Uterus (tissue), 4 donors: Measurements from ENCODE around the gene HDAC4. TPM values are rescaled to one million over a fixed set of nuclear protein-coding genes. Genes with fewer than 3 reads are reported as not detected.

Source experiments
- DNase-seq, 2 donors: peaks; one replicate each; pipeline ENCODE4 v3.0.0-alpha.2; 2019 to 2020
- H3K27ac ChIP-seq, 2 donors: fragments of 200-600 bp; sonication (generic); 1 replicate in 1 of 2; 2 replicates in 1 of 2; pipeline ENCODE4 v1.5.1; 2016 to 2018
- H3K27me3 ChIP-seq, 2 donors: fragments of 200-600 bp; sonication (generic); one replicate each; pipeline ENCODE4 v1.5.1; 2018 to 2019; ENCODE audit warnings: control low read depth in 1 of 2
- H3K36me3 ChIP-seq, 2 donors: fragments of 200-600 bp; sonication (generic); one replicate each; pipeline ENCODE4 v1.5.1; 2019; ENCODE audit warnings: control low read depth in 1 of 2
- H3K4me1 ChIP-seq, 2 donors: fragments of 200-600 bp; sonication (generic); one replicate each; pipeline ENCODE4 v1.5.1; 2018 to 2019; ENCODE audit warnings: control low read depth in 1 of 2
- H3K4me3 ChIP-seq, 2 donors: fragments of 200-600 bp; sonication (generic); 1 replicate in 1 of 2; 2 replicates in 1 of 2; pipeline ENCODE4 v1.5.1; 2018 to 2019; ENCODE audit warnings: mild to moderate bottlenecking in 1 of 2
- H3K9me3 ChIP-seq, 2 donors: fragments of 200-600 bp; sonication (generic); one replicate each; pipeline ENCODE4 v1.5.1; 2019; ENCODE audit warnings: control low read depth in 1 of 2
- CTCF ChIP-seq, 4 experiments: fragments of 200-600 bp in 2 of 4; fragments of 450-650 bp in 2 of 4; sonication (generic) in 2 of 4; IDR thresholded peaks; one replicate each; pipeline ENCODE4 v1.5.1; 2016 to 2019; ENCODE audit warnings: antibody characterized with exemption in 4 of 4, mild to moderate bottlenecking in 2 of 4, moderate library complexity in 1 of 4
- POLR2A ChIP-seq, 2 donors: fragments of 450-650 bp; IDR thresholded peaks; one replicate each; pipeline ENCODE4 v1.6.1; 2016; ENCODE audit warnings: antibody characterized with exemption in 2 of 2, mild to moderate bottlenecking in 1 of 2, moderate library complexity in 1 of 2
- intact Hi-C: fragments of 100-400 bp; cut with DNase I; formaldehyde crosslinking; loops from one replicate; pipeline ENCODE4 v1.15.1; 2023; ENCODE audit warnings: low total_unique reads
- total RNA-seq, 4 donors: library from RNA; depleted of rRNA in 3 of 4; stranded (reverse); fragments of >200 nt in 3 of 4; gene quantifications; one replicate each; pipeline versions ENCODE4 v1.1.0 to v1.2.4, GENCODE V29; 2014 to 2023
- donor health status: DM: yes; HTN: yes; CAD: no.

The HDAC4 gene
- total RNA-seq, 4 donors from 2014 or later: 42.1 to 91.5 (median 73.4) TPM

- TF ChIP-seq POLR2A (IDR thresholded peaks at IDR 0.05) (no peak), CTCF (IDR thresholded peaks at IDR 0.05) (no peak)
- H3K36me3 ChIP-seq: no peaks in the 10 kb centered on the region
- no peak overlapping the region for H3K27ac ChIP-seq
Measured at GRCh38 chr2:239101071-239101470, 299.7 kb downstream of the HDAC4 start.

GRCh38 chr2:239099474-239099873 is 301.3 kb downstream of the HDAC4 start:
- no peak overlapping the region for H3K27ac ChIP-seq
- no peak overlapping the region for H3K4me3 ChIP-seq
- no peaks in the 10 kb centered on the region for H3K27me3 ChIP-seq
- intact Hi-C loops: no loop called here
- TF ChIP-seq CTCF (IDR thresholded peaks at IDR 0.05) (no peak), POLR2A (IDR thresholded peaks at IDR 0.05) (no peak)
- H3K4me1 ChIP-seq: no peaks in the 10 kb centered on the region
- H3K36me3 ChIP-seq: no peaks in the 10 kb centered on the region
- no peaks in the 10 kb centered on the region for H3K9me3 ChIP-seq
- DNase-seq: no peak

More at GRCh38 chr2:239101071-239101470, 299.7 kb downstream of the HDAC4 start:
- H3K27me3 ChIP-seq: no peaks in the 10 kb centered on the region
- DNase-seq: no peak
- H3K4me1 ChIP-seq: no peaks in the 10 kb centered on the region
- intact Hi-C loops: no loop called here
- H3K9me3 ChIP-seq: no peaks in the 10 kb centered on the region
- H3K4me3 ChIP-seq: no peak overlapping the region

DNA sequence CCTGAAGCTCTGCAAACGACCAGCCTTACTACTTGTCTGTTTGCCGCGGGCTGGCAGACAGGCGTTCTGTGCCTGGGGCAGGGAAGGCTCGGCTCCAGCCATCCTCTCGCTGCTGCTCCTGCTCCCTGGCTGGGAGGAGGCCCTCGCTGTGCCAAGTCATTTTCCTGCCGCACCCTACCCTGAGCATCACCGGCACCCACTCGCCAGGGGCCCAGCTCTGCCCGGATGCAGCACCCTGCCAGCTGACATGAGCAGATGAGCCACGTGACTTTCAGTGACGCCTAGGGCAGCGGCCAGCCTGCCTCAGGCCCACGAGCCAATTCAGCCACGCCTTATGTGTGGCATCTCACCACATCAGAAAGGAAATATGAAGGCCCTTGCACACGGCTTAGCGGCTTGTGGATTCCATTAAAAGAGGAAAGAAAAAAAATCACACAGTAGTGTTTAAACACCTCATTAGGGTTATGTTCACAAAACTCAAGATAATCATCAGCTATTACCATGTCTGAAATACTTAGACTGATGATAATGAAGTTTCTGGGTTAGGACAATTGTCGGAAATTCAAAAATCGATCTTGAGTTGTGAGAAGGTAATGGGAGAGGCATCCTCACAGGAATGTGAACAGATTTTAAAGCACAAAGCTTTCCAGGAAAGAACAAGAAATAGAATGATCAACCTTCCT is 302.4 kb downstream of the HDAC4 start:
- Histone ChIP-seq H3K36me3 (no peaks in the 10 kb centered on the region), H3K4me1 (no peaks in the 10 kb centered on the region), H3K4me3 (no peak overlapping the region), H3K27ac (no peak overlapping the region), H3K27me3 (no peaks in the 10 kb centered on the region), H3K9me3 (no peaks in the 10 kb centered on the region)
- no peak for DNase-seq
- no peak for TF ChIP-seq CTCF (IDR thresholded peaks at IDR 0.05)
- intact Hi-C loops: no loop called here

GRCh38 chr2:239097428-239097696 is 303.5 kb downstream of the HDAC4 start:
- no peaks in the 10 kb centered on the region for H3K36me3 ChIP-seq
- no peak overlapping the region for H3K27ac ChIP-seq
- intact Hi-C loops: no loop called here
- no peaks in the 10 kb centered on the region for H3K9me3 ChIP-seq
- no peak overlapping the region for H3K4me3 ChIP-seq
- TF ChIP-seq POLR2A (IDR thresholded peaks at IDR 0.05): no peak
- no peak for TF ChIP-seq CTCF (IDR thresholded peaks at IDR 0.05)
- H3K4me1 ChIP-seq: no peaks in the 10 kb centered on the region
- no peaks in the 10 kb centered on the region for H3K27me3 ChIP-seq
- DNase-seq: no peak

DNA sequence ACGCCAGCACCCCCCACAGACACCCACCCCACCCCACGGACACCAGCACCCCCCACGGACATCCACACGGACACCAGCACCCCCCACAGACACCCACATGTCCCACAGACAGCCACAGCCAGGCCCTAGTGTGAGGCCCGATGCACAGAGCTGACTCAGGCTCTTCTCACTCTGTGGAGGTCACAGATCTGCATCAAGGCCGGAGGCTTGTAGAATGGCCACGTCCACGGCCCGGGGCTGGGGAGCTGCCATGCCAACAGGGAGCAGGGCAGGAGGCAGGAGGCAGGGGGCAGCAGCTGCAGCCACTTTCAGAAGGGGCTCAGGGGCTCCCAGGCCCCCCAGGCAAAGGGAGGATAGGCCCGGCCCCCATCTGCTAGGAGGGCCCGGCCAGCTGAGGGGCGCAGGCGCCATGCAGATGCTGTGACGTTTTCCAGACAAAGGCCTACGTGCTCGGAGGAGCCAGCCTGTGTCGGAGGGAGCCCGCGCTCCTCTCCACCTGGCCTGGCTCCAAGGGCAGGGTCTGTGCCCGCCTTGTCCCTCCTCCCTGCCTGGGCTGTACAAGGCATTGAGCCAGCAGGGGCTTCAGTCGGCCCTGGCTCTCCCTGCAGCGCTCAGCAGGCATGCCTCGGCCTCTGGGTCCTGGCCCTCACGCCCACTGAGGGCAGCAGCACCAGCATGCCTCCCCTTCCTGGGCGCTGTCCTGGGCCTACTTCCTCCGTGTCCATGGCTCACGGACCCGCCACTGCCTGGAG is 304.0 kb downstream of the HDAC4 start:
- no peak for DNase-seq
- H3K4me1 ChIP-seq: no peaks in the 10 kb centered on the region
- intact Hi-C loops: no loop called here
- TF ChIP-seq CTCF (IDR thresholded peaks at IDR 0.05) (no peak), POLR2A (IDR thresholded peaks at IDR 0.05) (no peak)
- no peaks in the 10 kb centered on the region for H3K27me3 ChIP-seq
- no peaks in the 10 kb centered on the region for H3K9me3 ChIP-seq
- no peak overlapping the region for H3K4me3 ChIP-seq
- H3K27ac ChIP-seq: no peak overlapping the region
- H3K36me3 ChIP-seq: no peaks in the 10 kb centered on the region
